22Rv1 (cell line): Measurements from ENCODE around the gene BATF3.

ENCODE experiments used
- CTCF ChIP-seq: fragments of 450-650 bp; IDR thresholded peaks from 2 replicates; pipeline ENCODE4 v1.5.1; 2017; ENCODE audit warnings: mild to moderate bottlenecking
- ZFX ChIP-seq: fragments of 450-650 bp; IDR thresholded peaks from 2 replicates; pipeline ENCODE4 v1.6.1; 2017; ENCODE audit warnings: antibody characterized with exemption, borderline replicate concordance

- TF ChIP-seq CTCF (no peak), ZFX (no peak)
These were observed 2.8 kb downstream of the BATF3 start for GRCh38 chr1:212696721-212697331.
